SK-N-MC (cell line): ENCODE data around the gene GLYATL1B.
"Not testable (repeated sequence)": the region's sequence is repeated elsewhere in the genome, so short reads cannot be mapped to it uniquely, and the experiment has no call there.

ENCODE experiments used
- EZH2 ChIP-seq: fragments of 200-600 bp; sonication (generic); IDR thresholded peaks from one replicate; pipeline ENCODE4 v1.6.1; 2017; ENCODE audit warnings: antibody characterized with exemption
- FOXP2 ChIP-seq: optimal IDR thresholded peaks from 2 replicates; pipeline ENCODE3; 2011; ENCODE audit warnings: mild to moderate bottlenecking, moderate library complexity; ENCODE audit not compliant: insufficient read depth; ENCODE audit errors: extremely low read length, control extremely low read depth
- POLR2AphosphoS5 ChIP-seq: IDR thresholded peaks from 2 replicates; pipeline ENCODE4 v1.6.1; 2012; ENCODE audit warnings: mild to moderate bottlenecking, low read depth, low read length, borderline replicate concordance

GRCh38 chr11:59080421-59080820 lies 5.7 kb upstream of the GLYATL1B start:
- not testable (repeated sequence) for TF ChIP-seq POLR2AphosphoS5, EZH2, FOXP2
